HepG2 (cell line): Measurements from ENCODE around the gene MGA. TPM values are rescaled to one million over a fixed set of nuclear protein-coding genes. Genes with fewer than 3 reads are reported as not detected.

ENCODE experiments used
- ARNT2 ChIP-seq: sonication (generic); formaldehyde crosslinking; IDR thresholded peaks from 2 replicates; pipeline ENCODE4 v1.8.0; 2022; ENCODE audit warnings: mild to moderate bottlenecking, low read depth, missing genetic modification reagents, moderate library complexity
- CC2D1A ChIP-seq: sonication (generic); formaldehyde crosslinking; IDR thresholded peaks from 2 replicates; pipeline ENCODE4 v1.8.1; 2023; ENCODE audit warnings: mild to moderate bottlenecking, missing genetic modification reagents
- CCAR2 ChIP-seq: fragments of 200-400 bp; formaldehyde crosslinking; optimal IDR thresholded peaks from 2 replicates; pipeline ENCODE3; 2018; ENCODE audit warnings: low read depth, mild to moderate bottlenecking, low read length, moderate library complexity
- CEBPG ChIP-seq: IDR thresholded peaks from 2 replicates; pipeline ENCODE4 v1.6.1; 2016
- FOXO1 ChIP-seq: sonication (generic); formaldehyde crosslinking; IDR thresholded peaks from 2 replicates; pipeline ENCODE4 v1.4.0; 2020; ENCODE audit warnings: missing genetic modification reagents
- ISL2 ChIP-seq: sonication (generic); formaldehyde crosslinking; IDR thresholded peaks from 2 replicates; pipeline ENCODE4 v1.5.0; 2020; ENCODE audit warnings: missing genetic modification reagents
- MATR3 ChIP-seq: sonication (generic); formaldehyde crosslinking; IDR thresholded peaks from 2 replicates; pipeline ENCODE4 v1.4.0; 2020; ENCODE audit warnings: missing genetic modification reagents
- MTF1 ChIP-seq: sonication (generic); formaldehyde crosslinking; IDR thresholded peaks from 2 replicates; pipeline ENCODE4 v1.5.0; 2020; ENCODE audit warnings: missing genetic modification reagents
- PITX1 ChIP-seq: sonication (generic); formaldehyde crosslinking; IDR thresholded peaks from 2 replicates; pipeline ENCODE4 v1.5.1; 2020; ENCODE audit warnings: mild to moderate bottlenecking, missing genetic modification reagents
- PPARG ChIP-seq: conservative IDR thresholded peaks from 2 replicates; pipeline ENCODE4 v1.6.1; 2016; ENCODE audit warnings: missing biosample characterization, missing genetic modification reagents
- SMARCE1 ChIP-seq: fragments of 450-650 bp; IDR thresholded peaks from 2 replicates; pipeline ENCODE4 v1.6.1; 2017; ENCODE audit warnings: borderline replicate concordance
- SOX13 ChIP-seq, 3 experiments: fragments of 450-650 bp in 1 of 3; sonication (generic) in 1 of 3; formaldehyde crosslinking in 1 of 3; IDR thresholded peaks in 2 of 3; conservative IDR thresholded peaks in 1 of 3; 2 replicates each; pipeline versions ENCODE4 v1.5.0 to v1.6.1; 2016 to 2020; ENCODE audit warnings: antibody characterized with exemption in 1 of 3, mild to moderate bottlenecking in 1 of 3, missing compliant biosample characterization in 1 of 3, missing genetic modification reagents in 1 of 3, moderate library complexity in 1 of 3
- ZBTB34 ChIP-seq: sonication (generic); formaldehyde crosslinking; IDR thresholded peaks from 2 replicates; pipeline ENCODE4 v1.8.0; 2022; ENCODE audit warnings: mild to moderate bottlenecking, missing genetic modification reagents
- ZBTB38 ChIP-seq: sonication (generic); formaldehyde crosslinking; IDR thresholded peaks from 2 replicates; pipeline ENCODE4 v1.5.1; 2020; ENCODE audit warnings: mild to moderate bottlenecking, missing genetic modification reagents
- ZKSCAN5 ChIP-seq: sonication (generic); formaldehyde crosslinking; IDR thresholded peaks from 2 replicates; pipeline ENCODE4 v1.5.1; 2020; ENCODE audit warnings: mild to moderate bottlenecking, missing genetic modification reagents
- ZNF263 ChIP-seq: sonication (generic); formaldehyde crosslinking; IDR thresholded peaks from 2 replicates; pipeline ENCODE4 v1.4.0; 2020; ENCODE audit warnings: missing genetic modification reagents
- ZNF274 ChIP-seq: sonication (generic); formaldehyde crosslinking; IDR thresholded peaks from 2 replicates; pipeline ENCODE4 v1.5.1; 2020; ENCODE audit warnings: mild to moderate bottlenecking, missing genetic modification reagents
- polyA plus RNA-seq, 8 experiments: library from polyadenylated mRNA; depleted of rRNA in 3 of 8; stranded (reverse) in 7 of 8; unstranded in 1 of 8; fragments of >200 nt; fragmentation: Illumina TruSeq in 4 of 8; extraction: Trizol in 4 of 8; gene quantifications; 2 replicates each; pipeline versions ENCODE4 v1.2.1 to v1.2.3, GENCODE V29; 2011 to 2016; ENCODE audit warnings: low read depth in 4 of 8, missing spikeins in 1 of 8, mixed read lengths in 1 of 8; ENCODE audit not compliant: insufficient read depth in 1 of 8
- total RNA-seq, 5 experiments: library from RNA; depleted of rRNA; stranded (reverse); fragments of >200 nt; fragmentation: Illumina TruSeq; extraction: Trizol; gene quantifications; 2 replicates each; pipeline ENCODE4 v1.2.3, GENCODE V29; 2016; ENCODE audit warnings: low read depth in 1 of 5
- TF ChIP-seq, protein P1 (sequence below): sonication (generic); formaldehyde crosslinking; IDR thresholded peaks from 2 replicates; pipeline ENCODE4 v1.5.1; 2020; ENCODE audit warnings: mild to moderate bottlenecking, missing genetic modification reagents, borderline replicate concordance
- TF ChIP-seq, protein P2 (sequence below): sonication (generic); formaldehyde crosslinking; IDR thresholded peaks from 2 replicates; pipeline ENCODE4 v1.5.0; 2020; ENCODE audit warnings: missing genetic modification reagents
- TF ChIP-seq, protein P3 (sequence below): IDR thresholded peaks from 2 replicates; pipeline ENCODE4 v1.6.1; 2016; ENCODE audit warnings: low read depth, missing genetic modification reagents, missing compliant biosample characterization

Gene MGA
- total and polyA plus RNA-seq, 2 of the 13 experiments (the other 11 are each of a cell fraction or from before 2014, with no cell fraction given): 5.3 to 59.0 TPM

- TF ChIP-seq, protein P1, sequence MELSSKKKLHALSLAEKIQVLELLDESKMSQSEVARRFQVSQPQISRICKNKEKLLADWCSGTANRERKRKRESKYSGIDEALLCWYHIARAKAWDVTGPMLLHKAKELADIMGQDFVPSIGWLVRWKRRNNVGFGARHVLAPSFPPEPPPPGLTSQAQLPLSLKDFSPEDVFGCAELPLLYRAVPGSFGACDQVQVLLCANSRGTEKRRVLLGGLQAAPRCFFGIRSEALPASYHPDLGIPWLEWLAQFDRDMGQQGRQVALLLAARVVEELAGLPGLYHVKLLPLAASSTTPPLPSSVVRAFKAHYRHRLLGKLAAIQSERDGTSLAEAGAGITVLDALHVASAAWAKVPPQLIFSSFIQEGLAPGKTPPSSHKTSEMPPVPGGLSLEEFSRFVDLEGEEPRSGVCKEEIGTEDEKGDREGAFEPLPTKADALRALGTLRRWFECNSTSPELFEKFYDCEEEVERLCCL (CRISPR knock-in tag): peak; percentile 92; the same call in 1 of the 2 replicates
- no peak for TF ChIP-seq SMARCE1
- TF ChIP-seq ZNF274: peak; percentile 96
- peak; percentile 24; the same call in 1 of the 2 replicates for TF ChIP-seq ZNF263 (CRISPR knock-in tag)
- TF ChIP-seq CCAR2: no peak
- TF ChIP-seq ZKSCAN5 (CRISPR knock-in tag): peak; percentile 61; the same call in 1 of the 2 replicates
- peak; percentile 42 for TF ChIP-seq CEBPG
- no peak for TF ChIP-seq CC2D1A (CRISPR knock-in tag)
- no peak for TF ChIP-seq SOX13 (IDR thresholded peaks at IDR 0.05)
- TF ChIP-seq SOX13 (CRISPR knock-in tag; conservative IDR thresholded peaks at IDR 0.05 in 1 of 2, IDR thresholded peaks at IDR 0.05 in 1 of 2): peak in 1 of 2 experiments; percentile 47; a peak in 1 of 4 replicates
- no peak for TF ChIP-seq MTF1 (CRISPR knock-in tag)
- peak; percentile 73 for TF ChIP-seq PPARG (CRISPR knock-in tag)
- TF ChIP-seq MATR3 (CRISPR knock-in tag): no peak
- TF ChIP-seq ISL2 (CRISPR knock-in tag): peak; percentile 40
- TF ChIP-seq, protein P2, sequence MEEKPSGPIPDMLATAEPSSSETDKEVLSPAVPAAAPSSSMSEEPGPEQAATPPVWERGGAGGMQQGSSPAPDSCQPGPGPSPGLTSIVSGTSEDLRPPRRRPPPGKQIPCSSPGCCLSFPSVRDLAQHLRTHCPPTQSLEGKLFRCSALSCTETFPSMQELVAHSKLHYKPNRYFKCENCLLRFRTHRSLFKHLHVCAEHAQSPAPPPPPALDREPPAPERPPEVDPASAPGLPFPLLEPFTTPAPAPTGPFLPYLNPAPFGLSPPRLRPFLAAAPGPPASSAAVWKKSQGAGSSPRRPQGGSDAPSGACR (CRISPR knock-in tag): peak; percentile 90; the same call in 1 of the 2 replicates
- TF ChIP-seq, protein P3, sequence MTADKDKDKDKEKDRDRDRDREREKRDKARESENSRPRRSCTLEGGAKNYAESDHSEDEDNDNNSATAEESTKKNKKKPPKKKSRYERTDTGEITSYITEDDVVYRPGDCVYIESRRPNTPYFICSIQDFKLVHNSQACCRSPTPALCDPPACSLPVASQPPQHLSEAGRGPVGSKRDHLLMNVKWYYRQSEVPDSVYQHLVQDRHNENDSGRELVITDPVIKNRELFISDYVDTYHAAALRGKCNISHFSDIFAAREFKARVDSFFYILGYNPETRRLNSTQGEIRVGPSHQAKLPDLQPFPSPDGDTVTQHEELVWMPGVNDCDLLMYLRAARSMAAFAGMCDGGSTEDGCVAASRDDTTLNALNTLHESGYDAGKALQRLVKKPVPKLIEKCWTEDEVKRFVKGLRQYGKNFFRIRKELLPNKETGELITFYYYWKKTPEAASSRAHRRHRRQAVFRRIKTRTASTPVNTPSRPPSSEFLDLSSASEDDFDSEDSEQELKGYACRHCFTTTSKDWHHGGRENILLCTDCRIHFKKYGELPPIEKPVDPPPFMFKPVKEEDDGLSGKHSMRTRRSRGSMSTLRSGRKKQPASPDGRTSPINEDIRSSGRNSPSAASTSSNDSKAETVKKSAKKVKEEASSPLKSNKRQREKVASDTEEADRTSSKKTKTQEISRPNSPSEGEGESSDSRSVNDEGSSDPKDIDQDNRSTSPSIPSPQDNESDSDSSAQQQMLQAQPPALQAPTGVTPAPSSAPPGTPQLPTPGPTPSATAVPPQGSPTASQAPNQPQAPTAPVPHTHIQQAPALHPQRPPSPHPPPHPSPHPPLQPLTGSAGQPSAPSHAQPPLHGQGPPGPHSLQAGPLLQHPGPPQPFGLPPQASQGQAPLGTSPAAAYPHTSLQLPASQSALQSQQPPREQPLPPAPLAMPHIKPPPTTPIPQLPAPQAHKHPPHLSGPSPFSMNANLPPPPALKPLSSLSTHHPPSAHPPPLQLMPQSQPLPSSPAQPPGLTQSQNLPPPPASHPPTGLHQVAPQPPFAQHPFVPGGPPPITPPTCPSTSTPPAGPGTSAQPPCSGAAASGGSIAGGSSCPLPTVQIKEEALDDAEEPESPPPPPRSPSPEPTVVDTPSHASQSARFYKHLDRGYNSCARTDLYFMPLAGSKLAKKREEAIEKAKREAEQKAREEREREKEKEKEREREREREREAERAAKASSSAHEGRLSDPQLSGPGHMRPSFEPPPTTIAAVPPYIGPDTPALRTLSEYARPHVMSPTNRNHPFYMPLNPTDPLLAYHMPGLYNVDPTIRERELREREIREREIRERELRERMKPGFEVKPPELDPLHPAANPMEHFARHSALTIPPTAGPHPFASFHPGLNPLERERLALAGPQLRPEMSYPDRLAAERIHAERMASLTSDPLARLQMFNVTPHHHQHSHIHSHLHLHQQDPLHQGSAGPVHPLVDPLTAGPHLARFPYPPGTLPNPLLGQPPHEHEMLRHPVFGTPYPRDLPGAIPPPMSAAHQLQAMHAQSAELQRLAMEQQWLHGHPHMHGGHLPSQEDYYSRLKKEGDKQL: 0 out of 2 replicates have a peak, but pooled peaks have one; percentile 14
- peak; percentile 63; the same call in 1 of the 2 replicates for TF ChIP-seq FOXO1
- TF ChIP-seq ZBTB34 (CRISPR knock-in tag): peak; percentile 97
- peak; percentile 96 for TF ChIP-seq ARNT2 (CRISPR knock-in tag)
- peak; percentile 93 for TF ChIP-seq PITX1 (CRISPR knock-in tag)
- peak; percentile 91 for TF ChIP-seq ZBTB38 (CRISPR knock-in tag)
Measured at GRCh38 chr15:41774062-41774881, 114.1 kb downstream of the MGA start, which contains the start of gene MAPKBP1 (continued).
